Measurements from ENCODE around the gene PAX8. TPM values are rescaled to one million over a fixed set of nuclear protein-coding genes. Genes with fewer than 3 reads are reported as not detected.

PAX8 gene
- total and polyA plus RNA-seq, 8 donors, result 0.28 to 6.5 (median 1.1) TPM; not detected in 3

DNA sequence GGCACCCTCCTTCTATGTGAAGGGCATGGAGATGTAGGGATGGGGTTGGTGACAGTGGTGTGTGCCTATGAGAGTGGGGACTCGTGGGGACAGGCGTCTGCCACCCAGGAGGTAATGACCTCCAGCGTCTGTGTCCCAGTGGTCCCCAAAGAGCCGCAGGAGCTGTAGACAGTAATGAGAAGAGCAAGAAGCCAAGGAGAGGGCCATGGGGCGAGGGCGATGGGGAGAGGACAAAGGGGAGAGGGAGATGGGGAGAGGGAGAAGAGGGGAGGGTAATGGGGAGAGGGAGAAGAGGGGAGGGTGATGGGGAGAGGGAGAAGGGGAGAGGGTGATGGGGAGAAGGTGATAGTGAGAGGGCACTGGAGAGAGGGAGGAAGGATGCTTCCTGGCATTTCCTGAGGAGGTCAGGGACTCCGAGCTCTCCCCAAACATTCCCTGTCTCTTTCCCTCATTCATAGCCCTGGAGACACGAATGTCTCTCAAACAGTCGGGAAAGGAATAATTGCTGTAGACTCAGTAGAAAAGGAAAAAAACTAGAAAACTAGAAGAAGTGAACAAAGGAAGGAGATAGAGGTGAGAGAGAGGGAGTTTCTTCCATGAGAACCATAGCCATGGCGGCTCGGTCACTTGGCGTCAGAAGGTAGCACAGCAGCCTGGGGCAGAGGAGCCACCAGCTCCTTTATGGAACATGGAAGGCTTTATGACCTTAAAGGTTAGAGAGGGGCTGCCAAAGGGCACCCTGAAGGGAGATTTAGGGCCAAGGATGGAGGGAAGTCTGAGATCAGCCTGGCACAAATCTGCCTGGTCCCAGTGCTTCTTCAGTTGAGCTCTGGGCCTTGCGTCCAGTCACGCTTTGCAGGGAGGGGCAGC, 65.4 kb downstream of the PAX8 start:
- 88 to 97% (median 95%) methylated on average over 13 to 14 of the region's 14 CpGs for WGBS, 5 donors
- Histone ChIP-seq H3K9me3 (no peaks in the 10 kb centered on the region), H3K27me3 (no peaks in the 10 kb centered on the region), H3K36me3 (no peaks in the 10 kb centered on the region), H3K4me1 (peaks cover 37 to 63% (median 54%) of the 10 kb centered on the region in 4 donors), H3K27ac (peak overlapping the region in 4 of 5 donors; percentile 67 to 77 (median 76)), H3K4me3 (no peak overlapping the region)
- intact Hi-C loops (cut with DNase I; ENCODE audit: low total_unique reads), result no loop called here
- TF ChIP-seq EP300 (IDR thresholded peaks at IDR 0.05) (no peak), POLR2A (IDR thresholded peaks at IDR 0.05) (no peak), POLR2AphosphoS5 (IDR thresholded peaks at IDR 0.05) (no peak)
- TF ChIP-seq, protein P1, sequence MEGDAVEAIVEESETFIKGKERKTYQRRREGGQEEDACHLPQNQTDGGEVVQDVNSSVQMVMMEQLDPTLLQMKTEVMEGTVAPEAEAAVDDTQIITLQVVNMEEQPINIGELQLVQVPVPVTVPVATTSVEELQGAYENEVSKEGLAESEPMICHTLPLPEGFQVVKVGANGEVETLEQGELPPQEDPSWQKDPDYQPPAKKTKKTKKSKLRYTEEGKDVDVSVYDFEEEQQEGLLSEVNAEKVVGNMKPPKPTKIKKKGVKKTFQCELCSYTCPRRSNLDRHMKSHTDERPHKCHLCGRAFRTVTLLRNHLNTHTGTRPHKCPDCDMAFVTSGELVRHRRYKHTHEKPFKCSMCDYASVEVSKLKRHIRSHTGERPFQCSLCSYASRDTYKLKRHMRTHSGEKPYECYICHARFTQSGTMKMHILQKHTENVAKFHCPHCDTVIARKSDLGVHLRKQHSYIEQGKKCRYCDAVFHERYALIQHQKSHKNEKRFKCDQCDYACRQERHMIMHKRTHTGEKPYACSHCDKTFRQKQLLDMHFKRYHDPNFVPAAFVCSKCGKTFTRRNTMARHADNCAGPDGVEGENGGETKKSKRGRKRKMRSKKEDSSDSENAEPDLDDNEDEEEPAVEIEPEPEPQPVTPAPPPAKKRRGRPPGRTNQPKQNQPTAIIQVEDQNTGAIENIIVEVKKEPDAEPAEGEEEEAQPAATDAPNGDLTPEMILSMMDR (IDR thresholded peaks at IDR 0.05), result no peak
- DNase-seq, result no peak

DNA sequence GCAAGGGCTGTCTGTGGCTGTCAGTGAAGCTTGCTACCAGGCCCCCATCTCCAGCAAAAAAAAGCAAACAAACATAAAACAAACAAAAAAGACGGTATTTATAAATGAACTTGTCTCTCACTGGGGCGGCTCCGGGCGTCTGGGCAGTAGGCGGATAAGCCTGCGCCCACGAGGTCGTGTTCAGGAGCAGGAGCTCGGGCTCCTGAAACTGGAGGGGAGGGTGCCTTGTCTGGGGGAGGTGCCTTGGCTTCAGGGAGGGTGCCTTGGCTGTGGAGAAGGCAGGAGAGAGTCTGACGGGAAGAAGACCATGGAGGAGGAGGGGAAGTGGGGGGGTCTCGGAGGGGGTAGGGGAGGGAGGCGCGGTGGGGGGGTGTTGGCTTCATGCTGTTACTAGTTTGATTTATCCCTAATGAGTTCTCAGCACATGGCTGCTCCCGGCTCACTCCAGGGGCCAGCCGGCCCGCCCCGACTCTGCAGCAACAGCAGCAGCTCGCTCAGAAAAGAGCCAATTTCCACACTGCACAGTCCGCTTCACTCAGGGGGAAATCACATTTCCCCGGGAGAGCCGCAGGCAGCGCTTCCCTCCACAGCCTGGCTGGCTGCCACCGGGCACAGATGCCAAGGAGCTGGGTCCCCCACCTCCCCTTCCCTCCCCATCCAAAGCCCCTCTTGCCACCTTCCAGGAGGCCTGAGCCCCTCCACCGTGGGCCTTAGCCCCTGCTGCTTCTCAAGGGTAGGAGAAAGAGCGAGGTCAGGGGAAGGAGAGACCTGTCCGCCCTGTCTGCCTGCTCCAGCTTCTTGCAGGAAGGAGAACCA, 66.3 kb downstream of the PAX8 start:
- Histone ChIP-seq H3K9me3 (no peaks in the 10 kb centered on the region), H3K36me3 (no peaks in the 10 kb centered on the region), H3K4me3 (peak overlapping the region in 1 of 4 donors; percentile 14), H3K27ac (peak overlapping the region in 4 of 5 donors; percentile 67 to 77 (median 76)), H3K27me3 (no peaks in the 10 kb centered on the region), H3K4me1 (peaks cover 29 to 55% (median 46%) of the 10 kb centered on the region in 4 donors)
- intact Hi-C loops (cut with DNase I; ENCODE audit: low total_unique reads), result no loop called here
- WGBS, 5 donors, result 27 to 34% (median 29%) methylated on average over 24 to 26 of the region's 26 CpGs
- peak in 1 of 2 donors; percentile 75 for DNase-seq
- no peak for TF ChIP-seq EP300 (IDR thresholded peaks at IDR 0.05)
- TF ChIP-seq POLR2A (IDR thresholded peaks at IDR 0.05), result no peak
- TF ChIP-seq, protein P1 (IDR thresholded peaks at IDR 0.05), result no peak
- TF ChIP-seq POLR2AphosphoS5 (IDR thresholded peaks at IDR 0.05), result no peak

DNA sequence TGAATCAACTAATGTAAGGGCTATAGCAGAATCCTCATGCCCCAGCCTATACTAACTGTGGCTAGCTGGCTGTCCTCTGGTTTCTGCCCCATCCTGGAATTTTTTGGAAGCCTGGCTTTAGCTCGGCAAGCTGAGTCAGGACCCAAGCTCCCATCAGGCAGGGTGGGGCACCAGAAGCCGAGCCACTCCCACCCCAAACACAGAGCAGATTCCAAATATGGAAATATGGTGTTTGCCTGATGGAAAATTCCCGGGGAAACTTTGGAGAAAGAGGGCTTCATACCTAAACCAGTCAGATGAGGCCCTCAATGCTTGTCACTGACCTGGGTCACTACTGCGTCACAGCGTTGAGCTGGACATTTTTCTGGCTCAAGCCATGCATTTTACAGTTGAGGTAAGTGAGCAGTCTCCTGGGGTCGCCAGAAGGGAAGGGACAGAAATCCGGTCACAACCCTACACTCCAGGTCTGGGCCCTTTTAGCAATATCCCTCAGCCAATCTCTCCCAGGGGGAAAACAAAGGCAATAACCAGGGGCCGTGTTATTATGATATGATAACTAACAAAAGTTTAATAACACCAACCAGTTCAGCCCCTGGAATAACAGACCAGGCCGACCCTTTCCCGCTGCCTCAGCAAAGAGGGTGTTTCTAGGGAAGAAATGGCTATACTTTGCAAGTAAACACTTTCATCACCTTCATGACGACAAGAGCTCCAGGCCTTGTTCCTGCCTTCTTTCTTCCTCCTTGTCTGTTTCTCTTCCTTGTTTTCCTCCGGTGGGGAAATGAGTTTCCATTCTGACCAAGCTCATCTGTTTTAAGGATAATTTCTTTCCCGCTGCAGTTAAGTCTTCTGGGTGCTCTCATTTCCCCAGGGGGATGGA, 67.3 kb downstream of the PAX8 start:
- WGBS, 5 donors, result 53 to 62% (median 58%) methylated on average over 13 of the region's 13 CpGs
- TF ChIP-seq POLR2A (IDR thresholded peaks at IDR 0.05) (no peak), POLR2AphosphoS5 (IDR thresholded peaks at IDR 0.05) (no peak), EP300 (IDR thresholded peaks at IDR 0.05) (no peak)
- TF ChIP-seq, protein P1 (IDR thresholded peaks at IDR 0.05), result no peak
- intact Hi-C loops (cut with DNase I; ENCODE audit: low total_unique reads), result no loop called here
- Histone ChIP-seq H3K27me3 (no peaks in the 10 kb centered on the region), H3K4me3 (no peak overlapping the region), H3K9me3 (no peaks in the 10 kb centered on the region), H3K4me1 (peaks cover 29 to 50% (median 41%) of the 10 kb centered on the region in 4 donors), H3K36me3 (no peaks in the 10 kb centered on the region), H3K27ac (peak overlapping the region; percentile 0 to 77 (median 74))
- peak in 1 of 2 donors; percentile 38 for DNase-seq

All from stomach (tissue), 9 donors.